Upper lobe of left lung (tissue), 4 donors: Measurements from ENCODE around the gene FBXO34.

Experiments
- CTCF ChIP-seq, 6 experiments: fragments of 450-650 bp in 4 of 6; fragments of 200-600 bp in 2 of 6; sonication (generic) in 2 of 6; IDR thresholded peaks; one replicate each; pipeline ENCODE4 v1.5.1; 2016 to 2019; ENCODE audit warnings: antibody characterized with exemption in 6 of 6
- POLR2AphosphoS5 ChIP-seq, 2 donors: sonication (generic); formaldehyde crosslinking; IDR thresholded peaks; one replicate each; pipeline ENCODE4 v1.5.1; 2017; ENCODE audit warnings: antibody characterized with exemption in 2 of 2

DNA sequence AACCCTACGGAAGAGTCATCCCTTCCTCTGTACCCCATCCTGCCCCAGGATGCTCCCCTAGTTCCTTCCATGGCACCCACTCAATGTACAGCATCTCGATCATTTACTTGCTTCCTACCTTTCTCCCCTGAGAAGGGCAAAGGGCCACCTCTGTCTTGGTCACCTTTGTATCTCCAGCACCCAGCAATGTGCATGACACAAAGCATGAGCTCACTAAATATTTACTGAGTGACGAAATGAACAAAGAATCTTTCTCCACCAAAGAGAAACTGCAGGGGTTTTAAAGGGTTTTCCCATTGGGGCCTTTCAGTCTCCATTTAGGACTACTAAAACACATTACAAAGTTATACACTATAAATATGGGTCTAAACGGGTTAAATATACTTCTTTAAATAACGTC is 109.8 kb downstream of the FBXO34 start:
- TF ChIP-seq CTCF (IDR thresholded peaks at IDR 0.05) (no peak), POLR2AphosphoS5 (IDR thresholded peaks at IDR 0.05) (no peak)
